Fibroblast of the aortic adventitia (primary cell): ENCODE data around the gene BCL2L1. TPM values are rescaled to one million over a fixed set of nuclear protein-coding genes. Genes with fewer than 3 reads are reported as not detected.

Experiments used
- DNase-seq: peaks from one replicate; pipeline ENCODE4 v3.0.0-alpha.2; 2010; ENCODE audit warnings: low read depth
- H3K4me3 ChIP-seq: 2 replicates; pipeline ENCODE4 v1.5.1; 2011; ENCODE audit warnings: low read depth, mild to moderate bottlenecking, control low read depth, low read length, moderate library complexity
- CTCF ChIP-seq: IDR thresholded peaks from 2 replicates; pipeline ENCODE4 v1.5.1; 2011; ENCODE audit warnings: mild to moderate bottlenecking, low read length, control low read depth, inconsistent platforms; ENCODE audit not compliant: insufficient read depth
- total RNA-seq: library from RNA; depleted of rRNA; stranded (reverse); fragments of >200 nt; gene quantifications from 2 replicates; pipeline ENCODE4 v1.2.3, GENCODE V29; 2012; ENCODE audit warnings: low replicate concordance

BCL2L1 gene
- total RNA-seq, 1 donor: 101 TPM

GRCh38 chr20:31701591-31701990, 21.1 kb downstream of the BCL2L1 start:
- no peak overlapping the region for H3K4me3 ChIP-seq
- no peak for TF ChIP-seq CTCF
- DNase-seq: no peak

GRCh38 chr20:31700747-31701146, 21.9 kb downstream of the BCL2L1 start:
- no peak for DNase-seq
- no peak overlapping the region for H3K4me3 ChIP-seq
- no peak for TF ChIP-seq CTCF

GRCh38 chr20:31699801-31700728, 22.6 kb downstream of the BCL2L1 start:
- no peak for TF ChIP-seq CTCF
- no peak overlapping the region for H3K4me3 ChIP-seq
- no peak for DNase-seq

GRCh38 chr20:31698803-31699718, 23.6 kb downstream of the BCL2L1 start:
- no peak for TF ChIP-seq CTCF
- no peak overlapping the region for H3K4me3 ChIP-seq
- peak; percentile 95 for DNase-seq

GRCh38 chr20:31698243-31698802, 24.3 kb downstream of the BCL2L1 start:
- H3K4me3 ChIP-seq: no peak overlapping the region
- TF ChIP-seq CTCF: no peak
- DNase-seq: no peak
